H9 (cell line): Measurements from ENCODE around the gene COL23A1. TPM values are rescaled to one million over a fixed set of nuclear protein-coding genes. Genes with fewer than 3 reads are reported as not detected.

Source experiments
- DNase-seq: peaks from one replicate; pipeline ENCODE4 v3.0.0-alpha.2; 2017
- H2AFZ ChIP-seq: one replicate; pipeline ENCODE4 v1.6.1; 2013; ENCODE audit warnings: mild to moderate bottlenecking, low read length, control low read depth, moderate library complexity
- H2AK5ac ChIP-seq: 2 replicates; pipeline ENCODE4 v1.6.1; 2013; ENCODE audit warnings: low read length, control low read depth, mixed read lengths; ENCODE audit not compliant: insufficient read length
- H2BK120ac ChIP-seq: one replicate; pipeline ENCODE4 v1.6.1; 2013; ENCODE audit warnings: low read depth, mild to moderate bottlenecking, low read length, control low read depth, inconsistent platforms; ENCODE audit not compliant: poor library complexity, severe bottlenecking
- H2BK12ac ChIP-seq: 2 replicates; pipeline ENCODE4 v1.6.1; 2013; ENCODE audit warnings: low read length, control low read depth, mixed read lengths, low read depth; ENCODE audit not compliant: insufficient read length
- H2BK15ac ChIP-seq: 2 replicates; pipeline ENCODE4 v1.6.1; 2013; ENCODE audit warnings: low read depth, low read length, control low read depth
- H2BK20ac ChIP-seq: one replicate; pipeline ENCODE4 v1.6.1; 2013; ENCODE audit warnings: low read depth, mild to moderate bottlenecking, low read length, control low read depth, inconsistent platforms; ENCODE audit not compliant: poor library complexity, severe bottlenecking
- H2BK5ac ChIP-seq: 2 replicates; pipeline ENCODE4 v1.6.1; 2013; ENCODE audit warnings: low read length, control low read depth, mixed read lengths; ENCODE audit not compliant: insufficient read length
- H3K14ac ChIP-seq: 2 replicates; pipeline ENCODE4 v1.6.1; 2013; ENCODE audit warnings: low read length, control low read depth; ENCODE audit not compliant: insufficient read depth
- H3K18ac ChIP-seq: 2 replicates; pipeline ENCODE4 v1.6.1; 2013; ENCODE audit warnings: low read depth, mild to moderate bottlenecking, mixed read lengths, low read length, control low read depth; ENCODE audit not compliant: insufficient read length
- H3K23ac ChIP-seq: 2 replicates; pipeline ENCODE4 v1.6.1; 2013; ENCODE audit warnings: low read length, control low read depth, mixed read lengths, low read depth; ENCODE audit not compliant: insufficient read length
- H3K23me2 ChIP-seq: 2 replicates; pipeline ENCODE4 v1.6.1; 2013; ENCODE audit warnings: low read depth, mild to moderate bottlenecking, mixed read lengths, low read length, control low read depth; ENCODE audit not compliant: insufficient read length, poor library complexity, severe bottlenecking
- H3K27ac ChIP-seq: 2 replicates; pipeline ENCODE4 v1.5.1; 2013; ENCODE audit warnings: low read length, control low read depth, mixed read lengths, low read depth; ENCODE audit not compliant: insufficient read length
- H3K27me3 ChIP-seq: 2 replicates; pipeline ENCODE4 v1.6.1; 2013; ENCODE audit warnings: low read length, control low read depth, inconsistent platforms; ENCODE audit not compliant: insufficient read depth
- H3K4ac ChIP-seq: 2 replicates; pipeline ENCODE4 v1.6.1; 2013; ENCODE audit warnings: low read depth, mild to moderate bottlenecking, control low read depth, inconsistent platforms, low read length, moderate library complexity
- H3K4me1 ChIP-seq: 2 replicates; pipeline ENCODE4 v1.6.1; 2013; ENCODE audit warnings: low read length, control low read depth, inconsistent platforms; ENCODE audit not compliant: insufficient read depth
- H3K4me2 ChIP-seq: 2 replicates; pipeline ENCODE4 v1.6.1; 2013; ENCODE audit warnings: low read length, control low read depth, mixed read lengths; ENCODE audit not compliant: insufficient read length, insufficient read depth
- H3K56ac ChIP-seq: 2 replicates; pipeline ENCODE4 v1.6.1; 2013; ENCODE audit warnings: low read depth, mild to moderate bottlenecking, mixed read lengths, low read length, control low read depth; ENCODE audit not compliant: insufficient read length
- H3K79me1 ChIP-seq: 2 replicates; pipeline ENCODE4 v1.6.1; 2013; ENCODE audit warnings: low read depth, mild to moderate bottlenecking, moderate library complexity, low read length, control low read depth, inconsistent platforms; ENCODE audit not compliant: insufficient read depth, poor library complexity, severe bottlenecking
- H3K79me2 ChIP-seq: 2 replicates; pipeline ENCODE4 v1.6.1; 2013; ENCODE audit warnings: low read length, control low read depth, inconsistent platforms; ENCODE audit not compliant: insufficient read depth
- H3K9ac ChIP-seq: 2 replicates; pipeline ENCODE4 v1.6.1; 2013; ENCODE audit warnings: low read length, control low read depth, mixed read lengths; ENCODE audit not compliant: insufficient read length; ENCODE audit errors: extremely low read depth
- H3K9me3 ChIP-seq: one replicate; pipeline ENCODE4 v1.6.1; 2013; ENCODE audit warnings: low read depth, low read length, inconsistent platforms; ENCODE audit not compliant: control insufficient read depth
- H3T11ph ChIP-seq: one replicate; pipeline ENCODE4 v1.6.1; 2013; ENCODE audit warnings: mild to moderate bottlenecking, low read length, control low read depth, inconsistent platforms
- H4K20me1 ChIP-seq: one replicate; pipeline ENCODE4 v1.6.1; 2013; ENCODE audit not compliant: control insufficient read depth, insufficient read length, insufficient read depth
- H4K5ac ChIP-seq: 2 replicates; pipeline ENCODE4 v1.6.1; 2013; ENCODE audit warnings: low read depth, mild to moderate bottlenecking, mixed read lengths, low read length, control low read depth; ENCODE audit not compliant: insufficient read length
- H4K8ac ChIP-seq: replicated peaks from 2 replicates; pipeline ENCODE4 v1.6.1; 2013; ENCODE audit warnings: low read length, control low read depth, mixed read lengths, low read depth; ENCODE audit not compliant: insufficient read length
- H4K91ac ChIP-seq: 2 replicates; pipeline ENCODE4 v1.6.1; 2013; ENCODE audit warnings: low read depth, mild to moderate bottlenecking, moderate library complexity, mixed read lengths, low read length, control low read depth; ENCODE audit not compliant: insufficient read length
- H3K27ac Mint-ChIP-seq, 3 experiments: 2 replicates in 2 of 3; 3 replicates in 1 of 3; pipeline ENCODE4 v1.8.0; 2020 to 2021; ENCODE audit warnings: mixed read lengths in 3 of 3, mild to moderate bottlenecking in 1 of 3, moderate library complexity in 1 of 3
- H3K27me3 Mint-ChIP-seq: 2 replicates; pipeline ENCODE4 v1.8.0; 2021; ENCODE audit warnings: low read depth, mild to moderate bottlenecking, moderate library complexity, mixed read lengths
- H3K36me3 Mint-ChIP-seq, 3 experiments: 2 replicates in 2 of 3; 3 replicates in 1 of 3; pipeline ENCODE4 v1.8.0; 2020 to 2021; ENCODE audit warnings: low read depth in 3 of 3, mixed read lengths in 3 of 3; ENCODE audit not compliant: insufficient read depth in 1 of 3
- H3K4me1 Mint-ChIP-seq, 2 experiments: 2 replicates each; pipeline ENCODE4 v1.8.0; 2020; ENCODE audit warnings: mixed read lengths in 2 of 2
- H3K4me3 Mint-ChIP-seq, 2 experiments: 2 replicates in 1 of 2; 3 replicates in 1 of 2; pipeline ENCODE4 v1.8.0; 2020 to 2021; ENCODE audit warnings: mild to moderate bottlenecking in 2 of 2, mixed read lengths in 2 of 2, moderate library complexity in 1 of 2
- H3K9me3 Mint-ChIP-seq, 2 experiments: 2 replicates in 1 of 2; 3 replicates in 1 of 2; pipeline ENCODE4 v1.8.0; 2020; ENCODE audit warnings: mild to moderate bottlenecking in 2 of 2, mixed read lengths in 2 of 2, moderate library complexity in 1 of 2
- WGBS: extraction: QIAGEN DNeasy Blood & Tissue Kit; methylation state at CpG from one replicate; pipeline ENCODE4 v1.1.7; 2013; ENCODE audit warnings: missing lambda C conversion rate, low lambda C conversion rate, mixed read lengths; ENCODE audit not compliant: insufficient read length; ENCODE audit errors: extremely low coverage; 5-methylcytosine and 5-hydroxymethylcytosine counted together
- total RNA-seq: library from RNA; stranded (reverse); gene quantifications from 2 replicates; pipeline ENCODE4 v1.2.1, GENCODE V29; 2021
- TF ChIP-seq, protein P1 (sequence below): fragments of 200-600 bp; sonication (generic); conservative IDR thresholded peaks from 3 replicates; pipeline ENCODE4 v1.8.0; 2021; ENCODE audit warnings: antibody characterized with exemption, mild to moderate bottlenecking

The COL23A1 gene
- total RNA-seq, 1 experiment from 2014 or later = 2.6 TPM

DNA sequence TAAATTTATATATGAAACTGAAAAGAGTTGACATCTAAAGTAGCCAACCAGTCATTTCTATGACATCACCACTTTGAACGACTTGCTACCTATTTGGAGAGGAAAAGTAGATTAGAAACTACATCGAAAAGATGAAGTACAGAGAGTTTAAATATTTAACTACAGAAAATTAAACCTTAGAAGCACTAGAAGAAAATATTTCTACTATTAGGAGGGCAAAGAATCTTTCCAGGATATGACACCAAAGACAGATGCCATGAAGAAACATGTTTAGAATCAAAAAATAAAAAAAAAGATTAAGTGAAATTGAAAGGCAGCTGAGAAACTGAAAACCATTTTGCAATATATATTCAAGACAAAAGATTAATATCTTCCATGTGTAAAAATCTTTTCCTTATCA is 144.7 kb downstream of the COL23A1 start:
- Histone ChIP-seq H2AFZ (no peak overlapping the region), H2AK5ac (no peak overlapping the region), H3K4me2 (no peak overlapping the region), H2BK15ac (no peak overlapping the region), H4K91ac (no peak overlapping the region), H3K23me2 (no peaks in the 10 kb centered on the region), H3K56ac (no peak overlapping the region), H3K27ac (no peak overlapping the region), H2BK12ac (no peak overlapping the region), H3K14ac (no peak overlapping the region), H3T11ph (no peak overlapping the region), H3K79me2 (no peaks in the 10 kb centered on the region), H3K4ac (no peak overlapping the region), H4K5ac (no peak overlapping the region), H2BK120ac (no peak overlapping the region), H3K79me1 (no peaks in the 10 kb centered on the region), H3K27me3 (no peaks in the 10 kb centered on the region), H3K9ac (no peak overlapping the region), H4K8ac (no peak overlapping the region), H3K9me3 (no peaks in the 10 kb centered on the region), H2BK20ac (no peak overlapping the region), H2BK5ac (no peak overlapping the region), H3K18ac (no peak overlapping the region), H3K23ac (no peak overlapping the region), H4K20me1 (no peaks in the 10 kb centered on the region), H3K4me1 (no peaks in the 10 kb centered on the region)
- no peaks in the 10 kb centered on the region; a peak in 1 of 7 replicates for H3K36me3 Mint-ChIP-seq
- no peaks in the 10 kb centered on the region for H3K9me3 Mint-ChIP-seq
- no peak overlapping the region for H3K27ac Mint-ChIP-seq
- H3K4me3 Mint-ChIP-seq = no peak overlapping the region
- H3K27me3 Mint-ChIP-seq = peaks cover 2% of the 10 kb centered on the region; the same call in 1 of the 2 replicates
- DNase-seq = no peak
- WGBS = no CpG with 5 or more reads among the region's 2 CpGs
- TF ChIP-seq, protein P1, sequence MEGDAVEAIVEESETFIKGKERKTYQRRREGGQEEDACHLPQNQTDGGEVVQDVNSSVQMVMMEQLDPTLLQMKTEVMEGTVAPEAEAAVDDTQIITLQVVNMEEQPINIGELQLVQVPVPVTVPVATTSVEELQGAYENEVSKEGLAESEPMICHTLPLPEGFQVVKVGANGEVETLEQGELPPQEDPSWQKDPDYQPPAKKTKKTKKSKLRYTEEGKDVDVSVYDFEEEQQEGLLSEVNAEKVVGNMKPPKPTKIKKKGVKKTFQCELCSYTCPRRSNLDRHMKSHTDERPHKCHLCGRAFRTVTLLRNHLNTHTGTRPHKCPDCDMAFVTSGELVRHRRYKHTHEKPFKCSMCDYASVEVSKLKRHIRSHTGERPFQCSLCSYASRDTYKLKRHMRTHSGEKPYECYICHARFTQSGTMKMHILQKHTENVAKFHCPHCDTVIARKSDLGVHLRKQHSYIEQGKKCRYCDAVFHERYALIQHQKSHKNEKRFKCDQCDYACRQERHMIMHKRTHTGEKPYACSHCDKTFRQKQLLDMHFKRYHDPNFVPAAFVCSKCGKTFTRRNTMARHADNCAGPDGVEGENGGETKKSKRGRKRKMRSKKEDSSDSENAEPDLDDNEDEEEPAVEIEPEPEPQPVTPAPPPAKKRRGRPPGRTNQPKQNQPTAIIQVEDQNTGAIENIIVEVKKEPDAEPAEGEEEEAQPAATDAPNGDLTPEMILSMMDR = no peak
- peaks cover 4 to 12% of the 10 kb centered on the region in 2 experiments for H3K4me1 Mint-ChIP-seq
